GM19240 (cell line): Measurements from ENCODE around the gene WIF1.

ENCODE experiments used
- DNase-seq: peaks from one replicate; pipeline ENCODE4 v3.0.0; 2011; ENCODE audit warnings: low spot score; ENCODE audit not compliant: insufficient read length

Gene WIF1

GRCh38 chr12:65123435-65124063, 2.4 kb upstream of the WIF1 start:
- DNase-seq, result no peak

GRCh38 chr12:65122703-65123102, 1.6 kb upstream of the WIF1 start:
- DNase-seq, result no peak

GRCh38 chr12:65121956-65122469, 908 bp upstream of the WIF1 start:
- DNase-seq, result no peak

GRCh38 chr12:65119063-65119462, 2.0 kb downstream of the WIF1 start:
- DNase-seq, result no peak

- DNase-seq, result no peak
These were observed 7.5 kb downstream of the WIF1 start for GRCh38 chr12:65113621-65114035.

GRCh38 chr12:65106948-65107347, 14.2 kb downstream of the WIF1 start:
- no peak for DNase-seq

- no peak for DNase-seq
These were observed 21.0 kb downstream of the WIF1 start for GRCh38 chr12:65100140-65100539.

GRCh38 chr12:65099182-65099581, 21.9 kb downstream of the WIF1 start:
- DNase-seq, result no peak

- no peak for DNase-seq
These were observed 22.7 kb downstream of the WIF1 start for GRCh38 chr12:65098364-65098763.

GRCh38 chr12:65094722-65095121, 26.4 kb downstream of the WIF1 start:
- no peak for DNase-seq

GRCh38 chr12:65093606-65094005, 27.5 kb downstream of the WIF1 start:
- no peak for DNase-seq

- no peak for DNase-seq
These were observed 30.6 kb downstream of the WIF1 start for GRCh38 chr12:65090461-65090860.

GRCh38 chr12:65086236-65086635, 34.9 kb downstream of the WIF1 start:
- DNase-seq, result no peak

- no peak for DNase-seq
These were observed 36.5 kb downstream of the WIF1 start for GRCh38 chr12:65084579-65084978.

GRCh38 chr12:65083581-65083980, 37.5 kb downstream of the WIF1 start:
- DNase-seq, result no peak

GRCh38 chr12:65082406-65082805, 38.7 kb downstream of the WIF1 start:
- DNase-seq, result no peak

GRCh38 chr12:65081496-65081895, 39.6 kb downstream of the WIF1 start:
- no peak for DNase-seq

- DNase-seq, result no peak
These were observed 46.2 kb downstream of the WIF1 start for GRCh38 chr12:65074932-65075331.

- DNase-seq, result no peak
These were observed 51.8 kb downstream of the WIF1 start for GRCh38 chr12:65069336-65069735.

- no peak for DNase-seq
These were observed 53.7 kb downstream of the WIF1 start for GRCh38 chr12:65067383-65067782.

GRCh38 chr12:65055859-65056258, 65.2 kb downstream of the WIF1 start:
- no peak for DNase-seq

GRCh38 chr12:65051218-65051617, 69.9 kb downstream of the WIF1 start:
- no peak for DNase-seq

GRCh38 chr12:65045269-65045668, 75.8 kb downstream of the WIF1 start:
- DNase-seq, result no peak

- DNase-seq, result no peak
These were observed 81.8 kb downstream of the WIF1 start for GRCh38 chr12:65039301-65039700.
